Measurements from ENCODE around the gene CCDC18.
A peak's percentile ranks its signal among the peaks of the same experiment; 100 is the strongest.

Gene CCDC18

GRCh38 chr1:93142161-93142560 lies 38.4 kb upstream of the CCDC18 start:
- H3K4me3 ChIP-seq (replicated peaks in 1 of 2; ENCODE audit: low read depth in 2 of 2, low read length in 2 of 2) = no peak overlapping the region
- TF ChIP-seq, protein P1, sequence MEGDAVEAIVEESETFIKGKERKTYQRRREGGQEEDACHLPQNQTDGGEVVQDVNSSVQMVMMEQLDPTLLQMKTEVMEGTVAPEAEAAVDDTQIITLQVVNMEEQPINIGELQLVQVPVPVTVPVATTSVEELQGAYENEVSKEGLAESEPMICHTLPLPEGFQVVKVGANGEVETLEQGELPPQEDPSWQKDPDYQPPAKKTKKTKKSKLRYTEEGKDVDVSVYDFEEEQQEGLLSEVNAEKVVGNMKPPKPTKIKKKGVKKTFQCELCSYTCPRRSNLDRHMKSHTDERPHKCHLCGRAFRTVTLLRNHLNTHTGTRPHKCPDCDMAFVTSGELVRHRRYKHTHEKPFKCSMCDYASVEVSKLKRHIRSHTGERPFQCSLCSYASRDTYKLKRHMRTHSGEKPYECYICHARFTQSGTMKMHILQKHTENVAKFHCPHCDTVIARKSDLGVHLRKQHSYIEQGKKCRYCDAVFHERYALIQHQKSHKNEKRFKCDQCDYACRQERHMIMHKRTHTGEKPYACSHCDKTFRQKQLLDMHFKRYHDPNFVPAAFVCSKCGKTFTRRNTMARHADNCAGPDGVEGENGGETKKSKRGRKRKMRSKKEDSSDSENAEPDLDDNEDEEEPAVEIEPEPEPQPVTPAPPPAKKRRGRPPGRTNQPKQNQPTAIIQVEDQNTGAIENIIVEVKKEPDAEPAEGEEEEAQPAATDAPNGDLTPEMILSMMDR (IDR thresholded peaks at IDR 0.05; ENCODE audit: low read depth, low read length) = no peak
- DNase-seq (ENCODE audit: low read depth in 2 of 2) = no peak

DNA sequence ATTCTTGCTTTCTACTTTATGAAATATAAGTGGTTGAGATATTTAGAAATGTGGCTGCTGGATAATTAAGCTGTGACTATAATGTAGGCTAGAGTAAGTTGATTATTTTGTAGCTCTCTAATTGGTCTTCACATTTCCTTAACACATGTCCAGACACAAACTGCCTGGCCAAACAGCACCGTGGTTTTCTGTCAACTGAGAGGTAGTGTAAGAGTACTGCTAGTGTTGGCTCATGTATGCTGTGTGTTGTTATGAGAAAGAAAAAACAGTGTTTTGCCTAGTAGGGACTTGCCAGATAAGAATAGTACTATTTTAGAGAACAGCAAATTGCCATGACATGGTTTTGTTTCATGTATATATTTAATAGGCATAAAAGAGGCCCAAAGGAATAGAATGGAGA lies 37.4 kb upstream of the CCDC18 start:
- TF ChIP-seq, protein P1 (IDR thresholded peaks at IDR 0.05; ENCODE audit: low read depth, low read length) = no peak
- DNase-seq (ENCODE audit: low read depth in 2 of 2) = no peak
- H3K4me3 ChIP-seq (replicated peaks in 1 of 2; ENCODE audit: low read depth in 2 of 2, low read length in 2 of 2) = no peak overlapping the region

GRCh38 chr1:93143769-93144168 lies 36.8 kb upstream of the CCDC18 start:
- TF ChIP-seq, protein P1 (IDR thresholded peaks at IDR 0.05; ENCODE audit: low read depth, low read length) = no peak
- DNase-seq (ENCODE audit: low read depth in 2 of 2) = no peak
- no peak overlapping the region for H3K4me3 ChIP-seq (replicated peaks in 1 of 2; ENCODE audit: low read depth in 2 of 2, low read length in 2 of 2)

DNA sequence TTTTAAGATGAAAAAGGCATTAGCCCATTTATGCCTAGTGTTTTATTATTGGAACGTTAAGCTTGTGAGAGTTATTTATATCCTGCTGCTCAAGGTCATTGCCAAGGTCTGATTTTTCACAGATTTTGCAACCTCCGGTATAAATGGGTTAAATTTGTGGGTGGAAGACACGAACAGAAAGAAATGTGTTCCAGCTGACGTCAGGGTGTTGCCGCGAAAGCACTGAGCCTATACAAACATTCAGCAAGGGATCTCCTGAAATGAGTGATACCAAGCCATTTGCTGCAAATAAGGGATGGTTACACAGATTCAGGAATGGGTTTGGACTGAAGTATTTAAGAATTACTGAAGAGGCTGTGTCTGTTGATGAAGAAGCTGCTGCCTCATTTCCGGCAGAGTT lies 32.5 kb upstream of the CCDC18 start:
- DNase-seq (ENCODE audit: low read depth in 2 of 2) = peak; percentile 22 to 41
- TF ChIP-seq, protein P1 (IDR thresholded peaks at IDR 0.05; ENCODE audit: low read depth, low read length) = no peak
- no peak overlapping the region for H3K4me3 ChIP-seq (replicated peaks in 1 of 2; ENCODE audit: low read depth in 2 of 2, low read length in 2 of 2)

DNA sequence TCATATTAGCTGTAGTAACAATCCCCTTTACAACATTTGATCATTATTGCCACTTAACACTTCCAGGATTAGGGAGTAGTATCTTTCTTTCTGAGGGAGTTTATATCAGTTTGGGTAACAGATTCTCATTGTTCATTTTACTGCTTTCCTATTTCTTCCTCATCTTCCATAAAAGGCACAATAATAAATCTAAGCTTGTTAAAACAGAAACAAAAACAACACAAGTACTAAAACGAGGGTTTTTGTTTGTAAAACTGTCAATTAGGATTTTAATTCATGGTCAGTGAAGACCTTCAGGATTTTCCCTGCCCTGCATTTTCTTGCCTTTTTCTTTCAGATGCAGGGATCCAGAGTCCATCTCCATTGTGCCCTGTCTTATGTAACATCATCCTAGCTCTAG lies 29.8 kb upstream of the CCDC18 start:
- H3K4me3 ChIP-seq (replicated peaks in 1 of 2; ENCODE audit: low read depth in 2 of 2, low read length in 2 of 2) = no peak overlapping the region
- DNase-seq (ENCODE audit: low read depth in 2 of 2) = no peak
- TF ChIP-seq, protein P1 (IDR thresholded peaks at IDR 0.05; ENCODE audit: low read depth, low read length) = no peak

DNA sequence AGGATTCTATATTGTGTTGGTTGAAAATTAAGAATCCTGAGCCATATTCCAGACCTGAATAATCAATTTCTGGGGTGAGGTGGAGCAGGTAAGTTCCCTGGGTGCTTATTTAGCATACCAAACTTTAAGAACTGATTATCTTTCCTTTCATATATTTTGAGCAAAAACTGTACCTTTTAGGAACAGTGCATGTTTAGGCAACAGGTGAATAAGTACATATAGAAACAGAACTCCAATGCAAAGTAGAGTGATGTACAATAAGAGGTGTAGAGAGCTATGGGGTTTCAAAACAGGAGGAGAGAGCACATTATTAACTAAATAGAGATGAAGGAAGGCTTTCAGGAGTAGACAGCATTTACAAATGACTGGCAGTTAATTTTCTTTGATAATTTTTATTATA lies 29.1 kb upstream of the CCDC18 start:
- TF ChIP-seq, protein P1 (IDR thresholded peaks at IDR 0.05; ENCODE audit: low read depth, low read length) = no peak
- H3K4me3 ChIP-seq (replicated peaks in 1 of 2; ENCODE audit: low read depth in 2 of 2, low read length in 2 of 2) = no peak overlapping the region
- DNase-seq (ENCODE audit: low read depth in 2 of 2) = no peak

GRCh38 chr1:93152835-93153234 lies 27.7 kb upstream of the CCDC18 start:
- no peak overlapping the region for H3K4me3 ChIP-seq (replicated peaks in 1 of 2; ENCODE audit: low read depth in 2 of 2, low read length in 2 of 2)
- TF ChIP-seq, protein P1 (IDR thresholded peaks at IDR 0.05; ENCODE audit: low read depth, low read length) = no peak
- DNase-seq (ENCODE audit: low read depth in 2 of 2) = no peak

All from cardiac fibroblast (primary cell).